ENCODE results near the gene BAHCC1.

The BAHCC1 gene

GRCh38 chr17:81474958-81475357 is 79.7 kb downstream of the BAHCC1 start:
- no peaks in the 10 kb centered on the region for H3K9me2 ChIP-seq (ENCODE audit: low read depth, low read length)
- no peaks in the 10 kb centered on the region for H3K9me3 ChIP-seq (ENCODE audit: low read length)
- H3K79me2 ChIP-seq (ENCODE audit: insufficient read depth, low read length) = no peaks in the 10 kb centered on the region
- H3K4me2 ChIP-seq (ENCODE audit: low read length) = no peak overlapping the region
- H3K9ac ChIP-seq (ENCODE audit: low read length) = no peak overlapping the region
- no peak overlapping the region for H3K4me3 ChIP-seq (ENCODE audit: low read depth, low read length, poor library complexity, severe bottlenecking)
- no peaks in the 10 kb centered on the region for H4K20me1 ChIP-seq (ENCODE audit: insufficient read depth, low read length)
- no peaks in the 10 kb centered on the region for H3K4me1 ChIP-seq (ENCODE audit: insufficient read depth, low read length, severe bottlenecking)
- H3K27me3 ChIP-seq (ENCODE audit: insufficient read depth, low read length) = peaks cover 5% of the 10 kb centered on the region; the same call in 1 of the 2 replicates
- H3K27ac ChIP-seq (ENCODE audit: low read depth, low read length, poor library complexity, severe bottlenecking) = no peak overlapping the region
- no peaks in the 10 kb centered on the region for H3F3A ChIP-seq (ENCODE audit: insufficient read depth, low read length)
- no peaks in the 10 kb centered on the region for H3K36me3 ChIP-seq (ENCODE audit: insufficient read depth, low read length)
- TF ChIP-seq EZH2 (IDR thresholded peaks at IDR 0.05; ENCODE audit: borderline replicate concordance, low read length) (no peak), CTCF (IDR thresholded peaks at IDR 0.05; ENCODE audit: low read length) (no peak)
- no peak overlapping the region for H2AFZ ChIP-seq (ENCODE audit: low read length)

DNA sequence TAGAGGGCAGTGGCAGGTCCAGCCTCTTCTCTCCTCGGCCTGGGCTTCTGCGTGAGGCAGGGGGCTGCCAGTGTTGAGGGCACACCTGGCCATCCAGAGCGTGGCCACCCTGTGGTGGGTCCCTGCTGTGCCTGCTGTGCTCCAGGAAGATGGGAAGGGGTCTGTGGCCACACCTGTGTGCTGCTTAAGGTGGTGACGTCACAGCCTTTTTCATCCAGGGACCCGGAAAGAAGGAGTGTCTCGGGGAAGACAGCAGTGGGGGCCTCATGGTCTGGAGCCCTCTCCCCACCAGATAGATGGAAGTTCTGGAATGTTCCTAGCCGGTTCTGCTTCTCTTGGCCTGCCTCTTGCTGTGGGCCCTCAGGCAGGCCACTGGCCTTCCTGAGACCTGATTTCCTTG is 80.8 kb downstream of the BAHCC1 start:
- no peaks in the 10 kb centered on the region for H4K20me1 ChIP-seq (ENCODE audit: insufficient read depth, low read length)
- H3K27me3 ChIP-seq (ENCODE audit: insufficient read depth, low read length) = peaks cover 5% of the 10 kb centered on the region; the same call in 1 of the 2 replicates
- H3K27ac ChIP-seq (ENCODE audit: low read depth, low read length, poor library complexity, severe bottlenecking) = no peak overlapping the region
- no peaks in the 10 kb centered on the region for H3F3A ChIP-seq (ENCODE audit: insufficient read depth, low read length)
- H3K79me2 ChIP-seq (ENCODE audit: insufficient read depth, low read length) = no peaks in the 10 kb centered on the region
- no peaks in the 10 kb centered on the region for H3K36me3 ChIP-seq (ENCODE audit: insufficient read depth, low read length)
- TF ChIP-seq EZH2 (IDR thresholded peaks at IDR 0.05; ENCODE audit: borderline replicate concordance, low read length) (no peak), CTCF (IDR thresholded peaks at IDR 0.05; ENCODE audit: low read length) (no peak)
- no peaks in the 10 kb centered on the region for H3K9me2 ChIP-seq (ENCODE audit: low read depth, low read length)
- no peak overlapping the region for H3K9ac ChIP-seq (ENCODE audit: low read length)
- no peak overlapping the region for H3K4me2 ChIP-seq (ENCODE audit: low read length)
- no peak overlapping the region for H2AFZ ChIP-seq (ENCODE audit: low read length)
- H3K9me3 ChIP-seq (ENCODE audit: low read length) = no peaks in the 10 kb centered on the region
- H3K4me1 ChIP-seq (ENCODE audit: insufficient read depth, low read length, severe bottlenecking) = no peaks in the 10 kb centered on the region
- H3K4me3 ChIP-seq (ENCODE audit: low read depth, low read length, poor library complexity, severe bottlenecking) = no peak overlapping the region

DNA sequence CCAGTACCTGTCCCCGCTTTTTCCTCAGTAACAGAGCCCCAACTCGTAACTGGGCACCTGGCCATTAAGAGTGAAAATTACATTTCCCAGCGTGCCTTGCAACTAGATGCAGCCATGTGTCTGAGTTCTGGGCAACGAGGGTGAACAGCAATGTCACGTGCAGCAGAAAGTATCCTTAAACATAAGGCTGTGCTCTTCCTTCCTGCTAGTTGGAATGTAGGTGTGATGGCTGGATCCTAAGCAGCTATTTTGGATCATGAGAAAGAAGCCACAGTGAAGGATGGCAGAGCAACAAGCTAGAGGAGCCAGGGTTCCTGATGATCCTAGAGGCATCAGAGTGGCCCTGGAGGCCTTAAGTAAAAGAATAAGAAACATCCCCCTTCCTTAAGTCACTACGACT is 81.4 kb downstream of the BAHCC1 start:
- Histone ChIP-seq H3F3A (ENCODE audit: insufficient read depth, low read length) (no peaks in the 10 kb centered on the region), H3K4me2 (ENCODE audit: low read length) (no peak overlapping the region), H3K9ac (ENCODE audit: low read length) (no peak overlapping the region), H3K27me3 (ENCODE audit: insufficient read depth, low read length) (peaks cover 5% of the 10 kb centered on the region; the same call in 1 of the 2 replicates), H3K36me3 (ENCODE audit: insufficient read depth, low read length) (no peaks in the 10 kb centered on the region), H2AFZ (ENCODE audit: low read length) (no peak overlapping the region), H4K20me1 (ENCODE audit: insufficient read depth, low read length) (no peaks in the 10 kb centered on the region), H3K9me3 (ENCODE audit: low read length) (no peaks in the 10 kb centered on the region), H3K79me2 (ENCODE audit: insufficient read depth, low read length) (no peaks in the 10 kb centered on the region), H3K27ac (ENCODE audit: low read depth, low read length, poor library complexity, severe bottlenecking) (no peak overlapping the region), H3K4me1 (ENCODE audit: insufficient read depth, low read length, severe bottlenecking) (no peaks in the 10 kb centered on the region), H3K9me2 (ENCODE audit: low read depth, low read length) (no peaks in the 10 kb centered on the region), H3K4me3 (ENCODE audit: low read depth, low read length, poor library complexity, severe bottlenecking) (no peak overlapping the region)
- TF ChIP-seq CTCF (IDR thresholded peaks at IDR 0.05; ENCODE audit: low read length) (no peak), EZH2 (IDR thresholded peaks at IDR 0.05; ENCODE audit: borderline replicate concordance, low read length) (no peak)

Data from OCI-LY1 (cell line).